Neural cell (in vitro differentiated cells): Measurements from ENCODE around the gene OR51A7.

ENCODE experiments used
- EP300 ChIP-seq: fragments of 450-650 bp; conservative IDR thresholded peaks from 2 replicates; pipeline ENCODE4 v1.6.1; 2014; ENCODE audit warnings: antibody characterized with exemption, mild to moderate bottlenecking, moderate library complexity; ENCODE audit not compliant: poor library complexity, severe bottlenecking
- EZH2 ChIP-seq: fragments of 200-600, 300-800 bp; shearing (Covaris generic), sonication (generic); IDR thresholded peaks from 2 replicates; pipeline ENCODE4 v1.6.1; 2014; ENCODE audit warnings: antibody characterized with exemption, low read length, borderline replicate concordance, mild to moderate bottlenecking; ENCODE audit not compliant: insufficient read depth, poor library complexity, severe bottlenecking
- MXI1 ChIP-seq: fragments of 450-650 bp; conservative IDR thresholded peaks from 2 replicates; pipeline ENCODE4 v1.6.1; 2014; ENCODE audit warnings: antibody characterized with exemption, mild to moderate bottlenecking; ENCODE audit not compliant: poor library complexity, severe bottlenecking
- POLR2AphosphoS5 ChIP-seq: IDR thresholded peaks from 2 replicates; pipeline ENCODE4 v1.6.1; 2012
- RAD21 ChIP-seq: fragments of 450-650 bp; conservative IDR thresholded peaks from 2 replicates; pipeline ENCODE4 v1.6.1; 2014; ENCODE audit warnings: antibody characterized with exemption, mild to moderate bottlenecking, moderate library complexity
- SMC3 ChIP-seq: fragments of 450-650 bp; conservative IDR thresholded peaks from 2 replicates; pipeline ENCODE4 v1.6.1; 2014; ENCODE audit warnings: antibody characterized with exemption, mild to moderate bottlenecking, moderate library complexity; ENCODE audit not compliant: poor library complexity
- TAF1 ChIP-seq: IDR thresholded peaks from 2 replicates; pipeline ENCODE4 v1.6.1; 2012; ENCODE audit warnings: low read depth
- TF ChIP-seq, protein P1 (sequence below): fragments of 450-650 bp; IDR thresholded peaks from 2 replicates; pipeline ENCODE4 v1.5.1; 2014; ENCODE audit warnings: antibody characterized with exemption, mild to moderate bottlenecking, moderate library complexity; ENCODE audit not compliant: poor library complexity, severe bottlenecking
- TF ChIP-seq, protein P2 (sequence below): IDR thresholded peaks from 2 replicates; pipeline ENCODE4 v1.6.1; 2012; ENCODE audit warnings: borderline replicate concordance

DNA sequence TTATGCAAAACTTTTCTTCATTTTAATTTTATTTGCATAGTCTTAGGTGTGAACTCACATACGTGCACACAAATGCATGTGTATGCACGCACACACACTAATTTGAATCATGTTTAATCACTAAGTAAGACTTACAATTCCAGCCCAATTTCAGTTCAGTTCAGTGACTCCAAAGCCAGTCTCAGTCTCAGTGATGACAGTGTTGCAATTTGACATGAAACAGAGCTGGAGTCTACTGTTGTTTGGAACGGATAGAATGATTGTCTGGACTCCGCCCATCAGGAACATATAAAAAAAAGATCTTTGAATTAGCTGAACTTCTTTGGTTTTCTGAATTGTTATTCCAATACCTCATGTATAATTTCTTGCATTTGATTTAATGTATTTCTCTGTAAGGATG, 39.7 kb upstream of the OR51A7 start:
- no peak for TF ChIP-seq EP300
- TF ChIP-seq MXI1 = no peak
- TF ChIP-seq, protein P1, sequence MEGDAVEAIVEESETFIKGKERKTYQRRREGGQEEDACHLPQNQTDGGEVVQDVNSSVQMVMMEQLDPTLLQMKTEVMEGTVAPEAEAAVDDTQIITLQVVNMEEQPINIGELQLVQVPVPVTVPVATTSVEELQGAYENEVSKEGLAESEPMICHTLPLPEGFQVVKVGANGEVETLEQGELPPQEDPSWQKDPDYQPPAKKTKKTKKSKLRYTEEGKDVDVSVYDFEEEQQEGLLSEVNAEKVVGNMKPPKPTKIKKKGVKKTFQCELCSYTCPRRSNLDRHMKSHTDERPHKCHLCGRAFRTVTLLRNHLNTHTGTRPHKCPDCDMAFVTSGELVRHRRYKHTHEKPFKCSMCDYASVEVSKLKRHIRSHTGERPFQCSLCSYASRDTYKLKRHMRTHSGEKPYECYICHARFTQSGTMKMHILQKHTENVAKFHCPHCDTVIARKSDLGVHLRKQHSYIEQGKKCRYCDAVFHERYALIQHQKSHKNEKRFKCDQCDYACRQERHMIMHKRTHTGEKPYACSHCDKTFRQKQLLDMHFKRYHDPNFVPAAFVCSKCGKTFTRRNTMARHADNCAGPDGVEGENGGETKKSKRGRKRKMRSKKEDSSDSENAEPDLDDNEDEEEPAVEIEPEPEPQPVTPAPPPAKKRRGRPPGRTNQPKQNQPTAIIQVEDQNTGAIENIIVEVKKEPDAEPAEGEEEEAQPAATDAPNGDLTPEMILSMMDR = no peak
- TF ChIP-seq RAD21 = no peak
- no peak for TF ChIP-seq EZH2
- TF ChIP-seq, protein P2, sequence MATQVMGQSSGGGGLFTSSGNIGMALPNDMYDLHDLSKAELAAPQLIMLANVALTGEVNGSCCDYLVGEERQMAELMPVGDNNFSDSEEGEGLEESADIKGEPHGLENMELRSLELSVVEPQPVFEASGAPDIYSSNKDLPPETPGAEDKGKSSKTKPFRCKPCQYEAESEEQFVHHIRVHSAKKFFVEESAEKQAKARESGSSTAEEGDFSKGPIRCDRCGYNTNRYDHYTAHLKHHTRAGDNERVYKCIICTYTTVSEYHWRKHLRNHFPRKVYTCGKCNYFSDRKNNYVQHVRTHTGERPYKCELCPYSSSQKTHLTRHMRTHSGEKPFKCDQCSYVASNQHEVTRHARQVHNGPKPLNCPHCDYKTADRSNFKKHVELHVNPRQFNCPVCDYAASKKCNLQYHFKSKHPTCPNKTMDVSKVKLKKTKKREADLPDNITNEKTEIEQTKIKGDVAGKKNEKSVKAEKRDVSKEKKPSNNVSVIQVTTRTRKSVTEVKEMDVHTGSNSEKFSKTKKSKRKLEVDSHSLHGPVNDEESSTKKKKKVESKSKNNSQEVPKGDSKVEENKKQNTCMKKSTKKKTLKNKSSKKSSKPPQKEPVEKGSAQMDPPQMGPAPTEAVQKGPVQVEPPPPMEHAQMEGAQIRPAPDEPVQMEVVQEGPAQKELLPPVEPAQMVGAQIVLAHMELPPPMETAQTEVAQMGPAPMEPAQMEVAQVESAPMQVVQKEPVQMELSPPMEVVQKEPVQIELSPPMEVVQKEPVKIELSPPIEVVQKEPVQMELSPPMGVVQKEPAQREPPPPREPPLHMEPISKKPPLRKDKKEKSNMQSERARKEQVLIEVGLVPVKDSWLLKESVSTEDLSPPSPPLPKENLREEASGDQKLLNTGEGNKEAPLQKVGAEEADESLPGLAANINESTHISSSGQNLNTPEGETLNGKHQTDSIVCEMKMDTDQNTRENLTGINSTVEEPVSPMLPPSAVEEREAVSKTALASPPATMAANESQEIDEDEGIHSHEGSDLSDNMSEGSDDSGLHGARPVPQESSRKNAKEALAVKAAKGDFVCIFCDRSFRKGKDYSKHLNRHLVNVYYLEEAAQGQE = no peak
- no peak for TF ChIP-seq TAF1
- no peak for TF ChIP-seq POLR2AphosphoS5
- no peak for TF ChIP-seq SMC3
